Suppressor macrophage treated with lipopolysaccharide for 1 hour (primary cell): ENCODE measurements around the gene FHOD3.
"Not testable (repeated sequence)": the region's sequence is repeated elsewhere in the genome, so short reads cannot be mapped to it uniquely, and the experiment has no call there.

Experiments used
- DNase-seq, 3 donors: peaks; one replicate each; pipeline ENCODE4 v3.0.0-alpha.2; 2020 to 2022

FHOD3 gene

DNA sequence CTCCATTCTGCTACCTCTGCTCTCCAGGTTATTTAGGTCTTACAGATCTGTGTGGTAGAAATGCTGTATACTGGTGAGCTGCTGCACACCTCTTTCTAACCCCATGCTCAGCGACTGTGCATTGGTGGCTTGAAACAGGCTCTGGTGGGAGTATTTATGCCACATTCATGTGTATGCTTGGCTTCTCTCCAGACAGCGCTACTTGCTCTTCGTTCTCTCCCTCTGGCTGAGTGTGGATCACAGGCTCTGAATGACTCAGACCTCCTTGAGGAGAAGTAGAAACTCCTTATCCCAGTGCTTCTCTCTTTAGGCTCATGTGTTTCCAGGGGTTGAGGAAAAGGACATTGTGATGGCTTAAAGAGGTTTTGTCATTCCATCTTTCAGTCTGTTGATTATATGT, 54.9 kb downstream of the FHOD3 start:
- DNase-seq, result no peak

- peak in 2 of 3 donors; percentile 0 to 18 for DNase-seq
Observed at GRCh38 chr18:36354989-36355388, 57.5 kb downstream of the FHOD3 start.

DNA sequence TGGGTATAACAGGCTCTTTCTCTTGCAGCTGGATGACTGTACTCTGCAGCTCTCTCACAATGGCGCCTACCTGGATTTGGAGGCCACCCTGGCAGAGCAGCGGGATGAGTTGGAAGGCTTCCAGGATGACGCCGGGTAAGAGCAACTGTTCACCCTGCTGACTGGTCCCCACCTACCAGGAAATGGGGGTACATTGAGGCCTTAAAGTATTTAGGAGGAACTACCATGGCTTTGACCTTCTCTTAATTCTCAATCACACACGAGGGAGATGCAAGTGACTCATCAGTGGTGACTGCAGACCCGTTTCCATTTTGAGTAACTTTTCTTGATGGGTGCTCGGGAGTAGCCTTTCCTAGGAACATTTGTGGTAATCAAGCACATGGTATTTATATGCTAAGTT, 58.0 kb downstream of the FHOD3 start:
- DNase-seq, result no peak

DNA sequence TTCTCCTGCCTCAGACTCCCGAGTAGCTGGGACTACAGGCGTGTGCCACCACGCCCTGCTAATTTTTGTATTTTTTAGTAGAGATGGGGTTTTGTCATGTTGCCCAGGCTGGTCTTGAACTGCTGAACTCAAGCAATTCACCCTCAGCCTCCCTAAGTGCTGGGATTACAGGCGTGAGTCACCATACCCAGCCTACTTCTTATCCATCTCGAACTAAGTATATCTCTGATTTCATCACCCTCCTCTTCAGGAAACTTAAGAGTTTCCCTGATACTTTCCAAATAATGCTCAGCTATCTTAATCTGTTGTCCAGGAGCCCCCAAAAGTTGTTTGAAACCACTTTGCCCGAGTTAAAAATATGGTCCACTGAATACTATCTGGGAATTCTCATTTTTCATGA, 59.2 kb downstream of the FHOD3 start:
- not testable (repeated sequence) for DNase-seq

DNA sequence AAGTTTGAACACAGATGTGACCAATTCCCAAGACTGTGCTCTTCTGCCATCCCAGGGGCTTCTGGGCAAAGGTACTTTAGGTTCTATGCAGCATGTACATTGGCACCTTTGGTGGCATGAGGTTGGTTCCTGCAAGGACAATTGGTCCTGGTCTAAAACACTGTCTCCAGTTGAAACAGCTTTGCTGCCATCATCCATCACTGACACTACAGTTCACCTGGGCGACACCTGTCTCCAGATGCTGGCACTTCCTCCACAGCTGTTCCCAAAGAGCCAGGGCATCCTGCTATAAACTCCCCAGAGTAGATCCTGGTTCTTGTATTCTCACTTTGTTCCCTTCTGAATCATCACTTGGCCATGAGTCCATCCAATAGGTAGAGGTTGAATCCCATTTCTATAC, 60.6 kb downstream of the FHOD3 start:
- DNase-seq, result no peak

DNA sequence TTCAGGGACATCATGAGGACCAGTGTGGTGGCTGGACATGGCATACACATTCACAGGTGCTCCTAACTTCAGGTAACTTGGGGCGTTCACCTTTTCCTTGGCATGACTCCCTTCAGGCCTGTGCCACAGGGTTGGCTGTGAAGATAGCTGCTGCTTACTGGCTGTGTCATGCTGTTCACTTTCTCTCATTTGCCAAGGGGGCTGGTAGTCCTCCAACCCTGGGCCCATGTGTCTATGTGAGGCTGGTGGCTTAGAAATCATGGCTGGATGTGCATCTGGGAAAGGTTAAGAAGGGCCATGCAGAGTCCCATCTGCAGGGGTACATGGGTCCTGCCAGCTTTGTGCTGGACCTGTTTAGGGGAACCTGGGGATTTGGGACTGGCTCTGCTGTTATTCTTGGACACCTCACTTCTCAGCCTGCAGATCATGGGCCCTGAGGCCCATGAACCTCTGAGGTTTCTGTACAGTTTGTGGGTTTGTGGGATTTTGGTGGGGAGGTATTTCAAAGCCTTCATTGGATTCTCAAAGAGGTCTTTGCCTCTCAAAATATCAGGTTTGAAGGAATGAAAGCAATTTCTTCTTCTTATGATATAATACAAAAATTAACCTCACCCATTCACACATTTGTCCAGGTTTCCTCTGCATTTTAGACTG, 62.9 kb downstream of the FHOD3 start:
- DNase-seq, result no peak

GRCh38 chr18:36364911-36365624, 67.6 kb downstream of the FHOD3 start:
- no peak for DNase-seq

DNA sequence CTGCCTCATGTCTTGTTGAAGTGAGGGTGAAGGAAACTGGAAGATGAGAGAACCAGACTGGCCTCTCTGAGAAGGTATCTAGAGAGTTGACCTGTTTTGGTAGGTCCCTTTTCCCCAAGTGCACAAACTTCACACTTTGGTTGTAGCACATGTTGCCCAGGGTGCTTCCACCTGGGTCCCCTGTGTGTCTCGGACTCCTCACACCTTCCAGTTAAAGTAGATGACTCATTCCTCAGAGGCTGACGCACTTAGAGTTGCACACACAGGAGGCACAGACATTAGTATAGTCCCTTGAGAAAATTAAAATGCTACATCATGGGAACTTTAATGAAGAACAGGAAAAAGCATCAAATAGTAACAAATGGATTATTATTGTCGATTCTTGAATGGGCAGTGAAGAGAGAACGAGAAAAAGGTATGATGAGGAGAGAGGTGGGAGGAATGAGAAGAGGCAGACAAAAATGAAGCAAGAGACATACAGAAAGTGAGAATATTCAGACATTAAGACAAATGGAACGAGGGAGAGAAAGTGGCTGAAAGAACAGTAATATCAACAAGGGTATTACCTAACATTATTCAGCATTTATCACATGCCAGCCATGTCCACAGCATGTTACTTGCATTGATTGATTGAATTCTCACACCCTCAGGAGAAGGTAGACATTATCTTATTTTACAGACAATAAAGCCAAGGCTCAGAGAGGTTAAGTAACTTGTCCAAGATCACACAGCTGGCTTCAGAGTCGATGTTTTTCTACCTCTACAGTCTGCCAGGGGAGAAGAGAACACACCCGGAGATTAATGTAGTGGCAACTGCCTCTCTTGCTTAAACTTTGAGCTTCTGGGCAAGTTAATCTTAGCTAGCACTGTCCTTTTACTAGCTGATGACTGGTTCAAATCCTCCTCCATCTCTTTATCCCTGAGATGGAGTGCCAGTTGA, 68.6 kb downstream of the FHOD3 start:
- no peak for DNase-seq

DNA sequence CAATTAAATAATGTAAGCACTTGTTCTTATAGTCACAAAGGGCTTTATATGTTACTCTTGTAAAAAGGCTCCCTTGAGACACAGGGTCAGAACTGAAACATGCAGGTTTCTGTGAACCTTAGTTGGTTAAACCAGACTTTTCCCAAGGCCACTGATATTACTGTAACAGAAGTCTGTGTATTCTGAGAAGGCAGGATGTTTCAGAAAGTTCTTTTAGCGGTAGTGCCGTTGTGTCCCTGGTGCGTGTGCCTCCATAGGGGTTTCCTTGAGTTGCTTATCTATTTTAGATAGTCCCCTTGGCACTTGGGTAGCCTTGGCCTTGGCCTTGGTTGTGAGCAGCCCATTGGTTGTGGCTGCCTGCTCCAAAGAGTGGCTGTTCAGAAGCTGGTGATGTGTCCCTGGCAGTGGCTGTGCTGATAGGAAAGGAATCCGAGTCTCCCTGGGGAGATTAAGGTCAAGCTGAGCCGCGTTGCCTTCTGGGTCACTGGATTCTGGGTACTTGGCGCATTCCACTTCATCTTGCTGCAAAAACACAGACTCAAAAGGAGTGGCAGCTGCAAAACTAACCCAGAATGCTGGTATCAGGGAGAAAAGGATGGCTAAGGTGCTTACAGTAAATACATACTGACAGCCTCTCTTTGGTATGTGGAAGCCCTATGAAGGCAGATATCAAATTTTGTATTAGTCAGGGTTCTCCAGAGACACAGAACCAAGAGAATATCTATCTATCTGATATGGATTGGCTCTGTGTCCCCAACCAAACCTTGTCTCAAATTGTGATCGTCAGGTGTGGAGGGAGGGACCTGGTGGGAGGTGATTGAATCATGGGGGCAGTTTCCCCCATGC, 69.7 kb downstream of the FHOD3 start:
- no peak for DNase-seq

DNA sequence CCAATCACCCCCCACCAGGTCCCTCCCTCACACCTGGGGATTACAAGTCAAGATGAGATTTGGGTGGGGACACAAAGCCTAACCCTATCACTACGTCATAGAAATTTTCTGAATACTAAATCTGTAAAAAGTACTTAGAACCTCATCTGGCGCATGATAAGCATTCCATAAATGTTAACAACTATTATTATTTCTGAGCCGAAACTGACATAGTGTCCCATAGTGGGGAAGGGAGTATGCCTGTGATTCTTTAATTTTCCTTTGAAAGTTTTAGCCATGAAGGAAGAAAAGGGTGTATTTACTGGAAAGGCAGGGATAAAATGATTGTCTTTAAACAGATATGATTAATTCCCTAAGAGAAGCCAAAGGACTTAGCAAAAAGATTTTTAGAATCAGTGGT, 71.4 kb downstream of the FHOD3 start:
- no peak for DNase-seq

DNA sequence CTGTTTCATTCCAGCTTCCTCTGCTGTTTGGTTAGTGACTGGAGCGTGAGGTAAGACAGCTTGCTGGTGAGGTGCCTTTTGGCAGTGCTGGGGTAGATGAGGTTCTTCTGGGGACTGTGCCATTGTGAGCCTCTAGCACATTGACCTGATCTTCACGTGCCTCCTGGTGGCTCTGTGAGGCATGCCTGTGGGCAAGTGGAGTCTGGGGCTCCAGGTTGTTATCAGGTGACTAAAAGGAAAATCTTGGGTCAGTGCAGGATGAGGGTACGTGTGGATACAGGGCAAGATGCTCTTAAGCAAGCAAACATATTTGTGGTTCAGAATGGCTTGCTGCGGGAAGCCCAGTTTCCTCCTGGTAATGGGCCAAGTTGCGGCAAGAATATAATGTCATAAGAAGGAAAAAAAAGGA, 75.4 kb downstream of the FHOD3 start:
- peak in 1 of 3 donors; percentile 9 for DNase-seq

GRCh38 chr18:36374262-36374661, 76.7 kb downstream of the FHOD3 start:
- no peak for DNase-seq

DNA sequence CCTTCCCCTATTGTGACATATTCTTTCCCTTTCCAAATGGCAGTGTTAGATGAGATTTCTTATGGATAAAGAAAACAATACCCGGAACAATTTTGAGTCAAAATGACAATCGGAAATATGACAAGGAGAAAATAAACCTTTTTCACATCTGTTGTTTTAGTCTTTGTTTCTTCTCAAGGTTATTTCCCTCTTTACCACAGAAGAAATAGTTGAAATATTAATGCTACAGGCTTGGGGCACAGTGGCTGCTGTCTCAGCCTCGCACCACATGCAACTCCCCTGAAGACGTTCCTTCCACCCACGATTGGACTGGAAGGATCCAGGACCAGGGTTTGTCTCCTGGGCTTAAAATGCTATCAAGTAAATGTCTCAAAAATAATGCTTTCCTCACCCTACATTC, 77.6 kb downstream of the FHOD3 start:
- DNase-seq, result no peak

GRCh38 chr18:36376361-36376760, 78.8 kb downstream of the FHOD3 start:
- no peak for DNase-seq

- no peak for DNase-seq
Observed at GRCh38 chr18:36377626-36378025, 80.1 kb downstream of the FHOD3 start.

- no peak for DNase-seq
Observed at GRCh38 chr18:36378205-36378604, 80.7 kb downstream of the FHOD3 start.

GRCh38 chr18:36379435-36379984, 82.0 kb downstream of the FHOD3 start:
- DNase-seq, result no peak

DNA sequence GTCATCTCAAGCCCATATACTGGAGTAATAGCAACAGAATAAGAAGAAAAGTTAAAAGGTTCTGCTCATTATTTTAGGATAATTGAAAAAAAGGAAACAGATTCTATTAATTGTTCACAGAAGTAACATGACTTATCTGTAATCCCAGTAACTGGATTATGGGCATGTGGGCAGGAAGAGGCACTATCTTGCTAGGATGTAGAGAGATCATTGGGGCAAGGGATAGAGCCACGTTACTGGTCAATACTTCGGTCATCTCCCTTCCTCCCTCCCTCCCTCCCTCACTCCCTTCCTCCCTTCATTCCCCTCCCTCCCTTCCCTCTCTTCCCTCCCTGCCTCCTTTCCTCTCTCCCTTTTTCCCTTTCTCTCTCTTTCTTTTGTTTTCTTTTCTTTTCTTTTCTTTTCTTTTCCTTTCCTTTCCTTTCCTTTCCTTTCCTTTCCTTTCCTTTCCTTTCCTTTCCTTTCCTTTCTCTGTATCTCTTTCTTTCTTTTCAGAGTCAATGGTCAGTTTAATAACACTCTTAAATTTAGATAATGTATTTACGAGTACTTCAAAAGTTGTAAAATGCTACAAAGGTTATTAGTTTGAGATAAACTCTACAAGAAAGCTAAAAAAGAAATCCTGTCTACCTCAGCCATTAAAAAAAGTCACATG, 82.8 kb downstream of the FHOD3 start:
- DNase-seq, result no peak

DNA sequence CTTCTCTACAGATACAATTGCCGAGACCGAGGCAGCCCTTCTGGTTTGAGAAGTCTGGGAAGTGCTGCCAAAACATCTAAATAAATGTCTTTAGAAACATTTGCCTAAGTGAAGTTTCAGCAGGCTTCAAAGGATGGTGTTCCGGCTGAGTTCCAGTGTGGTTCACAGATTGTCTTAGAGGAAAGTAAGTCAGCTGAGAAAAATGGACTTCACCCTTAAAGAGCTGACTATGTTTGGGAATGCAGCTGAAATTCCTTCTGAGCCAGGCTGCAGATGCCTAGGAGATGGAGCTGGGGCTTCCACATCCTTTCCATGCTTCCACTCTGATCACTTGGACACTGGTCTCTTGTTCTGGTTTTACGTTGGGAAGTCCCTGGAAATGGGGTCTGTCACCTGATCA, 83.6 kb downstream of the FHOD3 start:
- DNase-seq, result no peak

DNA sequence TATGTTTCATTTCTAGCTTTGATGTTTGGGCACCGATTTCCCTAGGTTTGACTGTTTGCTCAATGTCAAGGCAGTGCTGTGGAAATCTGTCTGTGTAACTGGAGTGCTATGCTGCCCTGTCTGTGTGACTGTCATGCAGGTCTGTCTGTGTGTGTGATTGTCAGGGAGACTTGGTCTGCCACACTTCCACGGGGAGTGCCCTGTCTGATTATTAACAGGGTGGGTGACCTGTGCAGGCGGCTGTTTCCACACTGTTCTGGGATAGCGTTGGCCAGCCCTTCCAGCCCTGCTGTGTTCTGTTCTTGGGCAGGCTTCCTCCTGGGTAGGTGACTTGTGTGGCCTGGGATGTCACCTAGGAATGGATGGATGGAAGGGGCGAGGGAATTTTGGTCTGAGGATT, 85.3 kb downstream of the FHOD3 start:
- no peak for DNase-seq

DNA sequence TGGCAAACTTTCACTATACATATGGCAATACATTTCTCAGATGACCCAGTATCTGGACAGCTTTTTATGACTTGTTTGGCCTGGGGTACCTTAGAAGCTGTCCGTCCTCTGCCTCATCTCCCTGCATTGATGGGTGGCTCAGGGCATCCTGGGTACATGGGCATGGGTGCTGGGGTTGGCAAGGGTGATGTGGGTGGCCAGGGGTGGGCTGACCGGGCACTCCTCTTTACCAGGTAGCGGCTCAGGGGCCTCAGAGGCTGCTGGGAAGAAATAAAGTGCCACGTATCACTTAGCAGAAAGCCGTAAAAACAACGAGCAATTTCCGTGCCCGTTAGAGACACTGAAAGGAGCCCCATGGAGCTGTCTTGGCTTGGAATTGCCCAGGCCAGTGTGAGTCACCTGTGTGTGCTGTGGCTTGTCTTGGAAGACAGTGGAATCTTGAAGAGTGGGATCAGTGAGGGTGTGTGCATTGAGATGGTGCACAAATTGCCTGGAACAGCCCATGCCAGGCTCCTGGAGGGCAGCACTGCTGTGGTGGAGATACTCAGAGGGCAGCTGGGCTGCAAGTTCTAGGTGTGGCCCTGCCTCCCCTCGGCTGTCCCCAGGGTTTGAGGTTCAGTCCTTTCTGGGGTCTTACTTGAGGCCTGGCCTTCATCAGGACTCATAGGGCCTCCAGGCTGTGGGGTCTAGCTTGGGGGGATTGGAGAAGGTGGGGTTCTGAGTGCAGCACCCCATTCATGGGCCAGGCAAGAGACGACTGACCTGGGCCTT, 88.8 kb downstream of the FHOD3 start:
- no peak for DNase-seq
